Measurements from ENCODE around the gene THSD4. TPM values are rescaled to one million over a fixed set of nuclear protein-coding genes. Genes with fewer than 3 reads are reported as not detected.

THSD4 gene
- total and polyA plus RNA-seq, 2 of the 8 experiments (the other 6 are each of a cell fraction or from before 2014, with no cell fraction given) = 2.5 to 6.2 TPM

- Histone ChIP-seq H3K27me3 (replicated peaks in 1 of 4; ENCODE audit: control insufficient read depth in 3 of 4, extremely low read depth in 1 of 4, insufficient read depth in 3 of 4, low read length in 3 of 4) (no peaks in the 10 kb centered on the region), H3K9ac (replicated peaks in 1 of 4; ENCODE audit: extremely low read depth in 1 of 4, low read depth in 3 of 4, low read length in 3 of 4) (no peak overlapping the region), H3K79me1 (ENCODE audit: low read depth, low read length) (no peaks in the 10 kb centered on the region), H2BK5ac (ENCODE audit: low read depth, low read length) (no peak overlapping the region), H3K23ac (ENCODE audit: insufficient read length) (no peak overlapping the region), H4K91ac (replicated peaks; ENCODE audit: insufficient read length, low read length) (no peak overlapping the region), H2BK15ac (ENCODE audit: low read length) (no peak overlapping the region), H2BK12ac (ENCODE audit: low read depth, low read length) (no peak overlapping the region), H3K23me2 (ENCODE audit: low read depth, low read length) (no peaks in the 10 kb centered on the region), H2BK120ac (replicated peaks; ENCODE audit: low read depth, low read length) (no peak overlapping the region), H3K79me2 (ENCODE audit: control insufficient read depth in 1 of 2, insufficient read depth in 2 of 2, low read length in 2 of 2) (no peaks in the 10 kb centered on the region), H2AK5ac (ENCODE audit: low read depth, low read length) (no peak overlapping the region), H3K27ac (ENCODE audit: low read depth, low read length) (no peak overlapping the region), H4K8ac (ENCODE audit: extremely low read depth, insufficient read depth, low read length) (no peak overlapping the region), H3K36me3 (ENCODE audit: control insufficient read depth in 2 of 4, insufficient read depth in 4 of 4, low read length in 3 of 4) (no peaks in the 10 kb centered on the region), H3K4ac (replicated peaks; ENCODE audit: insufficient read length, low read depth, low read length) (no peak overlapping the region), H3K14ac (ENCODE audit: insufficient read length) (no peak overlapping the region), H4K5ac (ENCODE audit: insufficient read length, low read depth, low read length) (no peak overlapping the region), H3K9me3 (ENCODE audit: insufficient read depth in 2 of 2, low read depth in 1 of 2, low read length in 1 of 2) (no peaks in the 10 kb centered on the region; a peak in 1 of 4 replicates), H2AFZ (ENCODE audit: low read length) (no peak overlapping the region), H3K4me2 (ENCODE audit: insufficient read depth in 1 of 2, low read depth in 2 of 2, low read length in 2 of 2) (no peak overlapping the region), H3K56ac (replicated peaks; ENCODE audit: insufficient read length, low read depth, low read length) (no peak overlapping the region), H3K18ac (ENCODE audit: extremely low read depth, low read length) (no peak overlapping the region), H2BK20ac (ENCODE audit: low read length) (no peak overlapping the region), H3K4me3 (ENCODE audit: extremely low read depth in 1 of 4, insufficient read depth in 2 of 4, low read depth in 3 of 4, low read length in 4 of 4) (no peak overlapping the region), H3K4me1 (replicated peaks in 1 of 4; ENCODE audit: control insufficient read depth in 3 of 4, insufficient read depth in 4 of 4, low read length in 3 of 4) (no peaks in the 10 kb centered on the region), H4K20me1 (replicated peaks in 1 of 2; ENCODE audit: control insufficient read depth in 1 of 2, insufficient read depth in 2 of 2, low read length in 2 of 2) (no peaks in the 10 kb centered on the region)
- FAIRE-seq (no peak), DNase-seq (ENCODE audit: low read depth in 1 of 2, low spot score in 2 of 2) (no peak)
- peak; percentile 64 to 72 for TF ChIP-seq RAD21 (IDR thresholded peaks at IDR 0.05 in 1 of 2, conservative IDR thresholded peaks at IDR 0.05 in 1 of 2; ENCODE audit: low read depth in 2 of 2, low read length in 2 of 2)
- TF ChIP-seq CTCF (IDR thresholded peaks at IDR 0.05; ENCODE audit: control extremely low read depth in 1 of 3, insufficient read depth in 1 of 3, low read depth in 1 of 3, low read length in 3 of 3) = peak; percentile 28 to 66 (median 57)
- no peak for TF ChIP-seq JUND (IDR thresholded peaks at IDR 0.05; ENCODE audit: low read length)
- POLR2A ChIA-PET (ENCODE audit: partially characterized antibody) = interaction anchor here (1.3 kb wide), 1 partner anchor 28 kb away, joined by 7 read pairs; no protein-coding TSS in a partner anchor
- CTCF ChIA-PET (ENCODE audit: partially characterized antibody) = interaction anchor here (0.5 to 5.3 kb wide), 35 partner anchors 9 to 790 kb away, joined by 3 to 67 read pairs (median 5); no protein-coding TSS in a partner anchor
- WGBS, 2 experiments (ENCODE audit: extremely low coverage in 1 of 2, insufficient coverage in 1 of 2, insufficient read length in 1 of 2, insufficient replicate concordance in 2 of 2, low coverage in 1 of 2, low lambda C conversion rate in 2 of 2, missing lambda C conversion rate in 1 of 2) = 68% methylated on average over 11 of the region's 11 CpGs; no CpG with 5 or more reads in 1 of the 2 experiments
Measured at GRCh38 chr15:71752604-71753289, 637.5 kb downstream of the THSD4 start.

Measured in H1 (cell line).